HL-60 (cell line): ENCODE data around the gene C22orf39.

Experiments
- DNase-seq, 2 experiments: peaks; one replicate each; pipeline ENCODE4 v3.0.0-alpha.2; 2010 to 2020; ENCODE audit warnings: low read depth in 1 of 2, low spot score in 1 of 2
- H3K27ac ChIP-seq: fragments of 250-450 bp; sonication (Bioruptor Pico); replicated peaks from 2 replicates; pipeline ENCODE4 v1.5.1; 2020; ENCODE audit warnings: mild to moderate bottlenecking, moderate library complexity
- H3K27me3 ChIP-seq: fragments of 250-450 bp; sonication (Bioruptor Pico); 2 replicates; pipeline ENCODE4 v1.5.1; 2021; ENCODE audit warnings: mild to moderate bottlenecking, moderate library complexity; ENCODE audit not compliant: insufficient read depth, poor library complexity, severe bottlenecking
- H3K4me3 ChIP-seq: replicated peaks from 2 replicates; pipeline ENCODE4 v1.5.1; 2011; ENCODE audit warnings: mild to moderate bottlenecking, control low read depth, low read length; ENCODE audit not compliant: insufficient read depth
- CTCF ChIP-seq: IDR thresholded peaks from one replicate; pipeline ENCODE4 v1.5.1; 2011; ENCODE audit warnings: low read length, control low read depth, inconsistent platforms; ENCODE audit not compliant: insufficient read depth
- GABPA ChIP-seq: IDR thresholded peaks from 2 replicates; pipeline ENCODE4 v1.6.1; 2012; ENCODE audit warnings: low read depth
- POLR2AphosphoS5 ChIP-seq: IDR thresholded peaks from 2 replicates; pipeline ENCODE4 v1.6.1; 2012; ENCODE audit warnings: low read depth
- REST ChIP-seq: IDR thresholded peaks from 2 replicates; pipeline ENCODE4 v1.6.1; 2012; ENCODE audit warnings: low read depth; ENCODE audit not compliant: insufficient replicate concordance
- SPI1 ChIP-seq: IDR thresholded peaks from 2 replicates; pipeline ENCODE4 v1.6.1; 2012; ENCODE audit warnings: low read depth, mild to moderate bottlenecking, borderline replicate concordance

Gene C22orf39

GRCh38 chr22:19463491-19464469 is 16.3 kb upstream of the C22orf39 start:
- Histone ChIP-seq H3K4me3 (no peak overlapping the region), H3K27me3 (no peaks in the 10 kb centered on the region), H3K27ac (no peak overlapping the region)
- no peak for DNase-seq
- TF ChIP-seq REST (no peak), GABPA (no peak), SPI1 (no peak), CTCF (no peak), POLR2AphosphoS5 (no peak)

GRCh38 chr22:19463008-19463407 is 15.5 kb upstream of the C22orf39 start:
- no peak for DNase-seq
- no peak overlapping the region for H3K4me3 ChIP-seq
- H3K27me3 ChIP-seq: no peaks in the 10 kb centered on the region
- TF ChIP-seq SPI1: no peak
- TF ChIP-seq CTCF: no peak
- no peak for TF ChIP-seq REST
- TF ChIP-seq GABPA: no peak
- no peak for TF ChIP-seq POLR2AphosphoS5
- H3K27ac ChIP-seq: no peak overlapping the region

GRCh38 chr22:19461506-19461905 is 14.0 kb upstream of the C22orf39 start:
- no peaks in the 10 kb centered on the region for H3K27me3 ChIP-seq
- H3K27ac ChIP-seq: no peak overlapping the region
- no peak overlapping the region for H3K4me3 ChIP-seq
- TF ChIP-seq GABPA: no peak
- no peak for TF ChIP-seq SPI1
- no peak for TF ChIP-seq REST
- no peak for TF ChIP-seq POLR2AphosphoS5
- no peak for TF ChIP-seq CTCF
- no peak for DNase-seq
